ENCODE results near the gene NFATC4.
"Not testable (repeated sequence)": the region's sequence is repeated elsewhere in the genome, so short reads cannot be mapped to it uniquely, and the experiment has no call there.

NFATC4 gene

DNA sequence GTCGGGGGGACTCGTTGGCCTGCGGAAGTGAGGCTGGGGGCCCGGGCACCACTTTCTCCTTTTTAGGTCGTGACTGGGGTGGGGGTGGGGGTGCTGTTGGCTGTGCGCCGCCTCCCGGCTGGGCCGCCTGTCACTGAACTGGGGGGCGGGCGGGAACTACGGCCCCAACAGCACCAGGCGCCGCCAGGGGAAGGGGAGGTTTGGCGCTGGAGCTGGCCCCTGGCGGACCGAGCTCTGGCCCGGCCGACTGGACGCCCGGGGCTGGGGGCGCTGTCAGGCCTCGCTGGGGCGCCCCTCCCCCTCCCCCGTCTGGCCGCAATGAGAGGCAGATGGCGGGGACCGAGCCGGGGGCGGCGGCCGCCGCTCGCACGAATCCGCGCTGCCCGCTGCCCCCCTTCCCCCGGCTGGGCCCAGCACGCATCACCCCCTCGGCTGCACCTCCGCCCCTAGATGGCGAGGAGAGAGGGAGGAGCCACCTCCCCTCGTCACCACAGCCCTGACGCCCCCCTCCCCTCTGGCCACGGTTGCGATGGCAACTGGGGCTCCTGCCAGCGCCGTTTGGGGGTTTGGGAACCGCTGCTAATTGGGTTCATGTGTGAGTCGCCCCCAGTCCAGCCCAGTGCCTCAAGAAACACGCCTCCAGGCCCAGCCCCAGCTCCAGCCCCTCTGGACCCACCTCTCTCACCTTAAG, 723 bp downstream of the NFATC4 start:
- no peak for FAIRE-seq

DNA sequence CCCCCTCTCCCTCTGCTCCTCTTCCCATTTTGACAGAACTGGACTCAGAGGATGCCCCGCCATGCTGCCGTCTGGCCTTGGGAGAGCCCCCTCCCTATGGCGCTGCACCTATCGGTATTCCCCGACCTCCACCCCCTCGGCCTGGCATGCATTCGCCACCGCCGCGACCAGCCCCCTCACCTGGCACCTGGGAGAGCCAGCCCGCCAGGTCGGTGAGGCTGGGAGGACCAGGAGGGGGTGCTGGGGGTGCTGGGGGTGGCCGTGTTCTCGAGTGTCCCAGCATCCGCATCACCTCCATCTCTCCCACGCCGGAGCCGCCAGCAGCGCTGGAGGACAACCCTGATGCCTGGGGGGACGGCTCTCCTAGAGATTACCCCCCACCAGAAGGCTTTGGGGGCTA, 1.5 kb downstream of the NFATC4 start:
- no peak for FAIRE-seq

DNA sequence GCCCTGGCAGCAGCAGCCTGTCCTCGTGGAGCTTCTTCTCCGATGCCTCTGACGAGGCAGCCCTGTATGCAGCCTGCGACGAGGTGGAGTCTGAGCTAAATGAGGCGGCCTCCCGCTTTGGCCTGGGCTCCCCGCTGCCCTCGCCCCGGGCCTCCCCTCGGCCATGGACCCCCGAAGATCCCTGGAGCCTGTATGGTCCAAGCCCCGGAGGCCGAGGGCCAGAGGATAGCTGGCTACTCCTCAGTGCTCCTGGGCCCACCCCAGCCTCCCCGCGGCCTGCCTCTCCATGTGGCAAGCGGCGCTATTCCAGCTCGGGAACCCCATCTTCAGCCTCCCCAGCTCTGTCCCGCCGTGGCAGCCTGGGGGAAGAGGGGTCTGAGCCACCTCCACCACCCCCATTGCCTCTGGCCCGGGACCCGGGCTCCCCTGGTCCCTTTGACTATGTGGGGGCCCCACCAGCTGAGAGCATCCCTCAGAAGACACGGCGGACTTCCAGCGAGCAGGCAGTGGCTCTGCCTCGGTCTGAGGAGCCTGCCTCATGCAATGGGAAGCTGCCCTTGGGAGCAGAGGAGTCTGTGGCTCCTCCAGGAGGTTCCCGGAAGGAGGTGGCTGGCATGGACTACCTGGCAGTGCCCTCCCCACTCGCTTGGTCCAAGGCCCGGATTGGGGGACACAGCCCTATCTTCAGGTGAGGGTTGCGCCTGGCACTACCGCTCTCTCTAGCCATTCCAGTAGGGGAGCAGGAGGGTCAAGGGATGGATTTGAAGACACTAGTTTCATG, 2.1 kb downstream of the NFATC4 start:
- no peak for FAIRE-seq

DNA sequence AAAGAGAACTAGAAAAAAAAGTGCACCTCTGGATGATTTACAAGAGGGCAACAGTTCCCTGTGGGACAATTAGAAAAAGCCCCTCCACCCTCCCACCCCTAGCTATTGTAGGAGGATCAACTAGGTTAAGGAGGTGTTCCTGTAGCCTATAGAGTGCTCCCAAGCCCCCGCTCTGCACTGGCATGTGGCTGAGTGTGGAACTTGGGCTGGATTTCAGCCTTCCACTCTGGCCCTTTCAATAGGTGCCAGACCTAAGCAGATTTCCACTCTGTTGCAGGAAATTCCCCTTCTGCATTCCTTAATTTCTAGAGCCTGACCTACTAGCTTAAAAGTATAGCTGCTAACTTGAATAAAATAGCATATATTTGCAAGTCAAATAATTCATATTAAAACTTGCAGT, 2.8 kb downstream of the NFATC4 start:
- FAIRE-seq = no peak

DNA sequence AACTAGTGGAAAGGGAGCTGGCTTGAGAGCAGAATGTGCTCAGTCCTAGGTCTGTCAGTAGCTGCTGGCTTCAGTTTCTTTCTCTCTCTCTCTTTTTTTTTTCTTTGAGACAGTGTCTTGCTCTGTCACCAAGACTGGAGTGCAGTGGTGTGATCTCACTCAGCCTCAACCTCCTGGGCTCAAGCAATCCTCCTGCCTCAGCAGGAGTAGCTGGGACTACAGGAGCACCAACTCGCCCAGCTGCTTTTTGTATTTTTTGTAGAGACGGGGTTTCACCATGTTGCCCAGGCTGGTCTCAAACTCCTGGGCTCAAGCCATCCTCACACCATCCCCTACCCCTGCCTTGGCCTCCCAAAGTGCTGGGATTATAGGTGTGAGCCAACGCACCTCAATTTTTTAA, 3.6 kb downstream of the NFATC4 start:
- not testable (repeated sequence) for FAIRE-seq

DNA sequence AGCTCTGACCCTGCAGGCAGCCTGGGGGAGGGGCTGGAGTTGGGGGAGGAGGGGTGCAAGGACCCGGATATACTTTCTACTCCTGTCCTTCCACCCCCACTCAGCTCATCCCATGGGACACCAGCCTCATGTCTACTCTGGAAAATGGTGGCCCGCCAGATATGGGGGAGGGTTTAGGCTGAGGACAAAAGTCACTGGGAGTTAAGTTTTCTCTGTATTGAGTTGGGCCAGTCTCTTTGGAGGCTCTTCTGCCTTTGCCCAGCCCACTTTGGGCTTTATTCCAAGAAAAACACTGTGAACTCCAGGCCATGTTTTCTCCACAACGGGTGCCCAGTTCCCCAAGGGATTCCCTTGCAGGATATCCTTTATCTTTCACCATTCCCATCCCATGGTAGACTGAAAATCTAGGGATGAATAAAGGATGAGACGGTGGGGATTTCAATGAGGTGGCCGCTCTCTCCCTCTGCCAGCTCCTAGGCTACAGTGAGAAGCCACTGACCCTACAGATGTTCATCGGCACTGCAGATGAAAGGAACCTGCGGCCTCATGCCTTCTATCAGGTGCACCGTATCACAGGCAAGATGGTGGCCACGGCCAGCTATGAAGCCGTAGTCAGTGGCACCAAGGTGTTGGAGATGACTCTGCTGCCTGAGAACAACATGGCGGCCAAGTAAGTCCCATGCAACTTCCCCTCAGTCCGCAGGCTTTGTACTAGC, 4.9 kb downstream of the NFATC4 start:
- FAIRE-seq = no peak

DNA sequence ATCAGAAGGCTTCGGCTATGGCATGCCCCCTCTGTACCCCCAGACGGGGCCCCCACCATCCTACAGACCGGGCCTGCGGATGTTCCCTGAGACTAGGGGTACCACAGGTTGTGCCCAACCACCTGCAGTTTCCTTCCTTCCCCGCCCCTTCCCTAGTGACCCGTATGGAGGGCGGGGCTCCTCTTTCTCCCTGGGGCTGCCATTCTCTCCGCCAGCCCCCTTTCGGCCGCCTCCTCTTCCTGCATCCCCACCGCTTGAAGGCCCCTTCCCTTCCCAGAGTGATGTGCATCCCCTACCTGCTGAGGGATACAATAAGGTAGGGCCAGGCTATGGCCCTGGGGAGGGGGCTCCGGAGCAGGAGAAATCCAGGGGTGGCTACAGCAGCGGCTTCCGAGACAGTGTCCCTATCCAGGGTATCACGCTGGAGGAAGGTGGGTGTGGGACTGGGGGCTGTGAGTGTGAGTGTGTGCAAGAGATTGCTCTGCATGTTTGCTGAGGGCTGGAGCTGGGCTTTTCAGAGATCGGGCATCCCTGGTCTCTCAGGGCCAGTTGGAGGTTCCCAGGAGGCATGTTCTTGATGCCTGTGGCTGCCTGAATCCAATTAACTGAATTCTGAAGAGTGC, 8.6 kb downstream of the NFATC4 start:
- no peak for FAIRE-seq

DNA sequence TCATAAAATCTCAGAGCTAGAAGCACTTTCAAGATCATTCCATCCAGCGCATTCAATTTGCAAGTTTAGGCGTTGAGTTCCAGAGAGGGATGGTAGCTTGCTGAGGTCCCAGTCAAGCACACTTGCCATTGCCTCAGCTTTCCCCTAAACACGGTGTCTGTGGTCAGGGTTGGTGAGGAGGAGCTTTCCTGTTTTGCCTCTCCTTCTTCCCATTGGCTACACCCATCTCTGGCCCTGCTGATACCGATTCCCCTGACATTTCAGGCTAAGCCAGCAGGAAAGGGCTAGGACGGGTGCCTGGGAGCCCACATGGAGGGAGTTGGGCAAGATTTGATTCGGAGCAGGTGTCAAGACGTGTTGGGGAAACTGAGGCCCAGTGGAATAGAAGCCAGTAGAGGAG, 9.1 kb downstream of the NFATC4 start:
- FAIRE-seq = no peak

DNA sequence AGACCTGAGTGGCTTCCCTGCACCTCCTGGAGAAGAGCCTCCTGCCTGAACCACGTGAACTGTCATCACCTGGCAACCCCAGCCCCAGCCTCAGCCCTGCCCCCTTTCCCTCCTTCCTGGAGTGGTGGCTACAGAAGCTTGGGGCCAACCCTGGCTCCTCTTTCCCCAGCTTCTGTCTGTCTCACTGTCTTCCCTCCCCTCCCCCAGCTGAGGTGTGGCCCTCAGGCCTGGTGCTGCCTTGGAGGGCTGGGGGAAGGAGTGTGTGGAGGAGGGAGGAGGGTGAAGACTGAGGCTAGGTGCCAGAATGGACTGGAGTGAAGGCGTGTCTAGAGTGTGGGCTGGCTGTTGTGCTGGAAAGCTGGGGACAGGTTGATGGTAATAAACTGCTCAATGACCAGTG, 9.7 kb downstream of the NFATC4 start:
- FAIRE-seq = no peak

DNA sequence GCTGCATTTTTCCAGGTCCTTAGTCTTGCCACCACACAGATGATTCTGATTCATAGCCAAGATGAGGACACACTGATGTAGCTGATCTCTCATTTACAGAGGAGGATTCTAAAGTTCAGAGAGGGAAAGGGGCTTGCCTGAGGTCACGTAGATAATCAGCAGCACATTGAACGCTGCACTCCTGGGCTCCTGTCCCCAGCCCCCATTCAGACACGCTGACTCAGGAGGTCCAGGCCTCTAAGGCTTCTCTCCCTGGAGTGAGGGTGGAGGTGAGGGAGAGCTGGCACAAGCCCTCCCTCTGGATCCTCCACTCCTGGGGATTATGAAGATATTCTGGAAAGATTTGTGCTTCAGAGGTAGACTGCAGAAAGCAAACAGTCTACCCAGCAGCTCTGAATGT, 10.3 kb downstream of the NFATC4 start:
- FAIRE-seq = no peak

DNA sequence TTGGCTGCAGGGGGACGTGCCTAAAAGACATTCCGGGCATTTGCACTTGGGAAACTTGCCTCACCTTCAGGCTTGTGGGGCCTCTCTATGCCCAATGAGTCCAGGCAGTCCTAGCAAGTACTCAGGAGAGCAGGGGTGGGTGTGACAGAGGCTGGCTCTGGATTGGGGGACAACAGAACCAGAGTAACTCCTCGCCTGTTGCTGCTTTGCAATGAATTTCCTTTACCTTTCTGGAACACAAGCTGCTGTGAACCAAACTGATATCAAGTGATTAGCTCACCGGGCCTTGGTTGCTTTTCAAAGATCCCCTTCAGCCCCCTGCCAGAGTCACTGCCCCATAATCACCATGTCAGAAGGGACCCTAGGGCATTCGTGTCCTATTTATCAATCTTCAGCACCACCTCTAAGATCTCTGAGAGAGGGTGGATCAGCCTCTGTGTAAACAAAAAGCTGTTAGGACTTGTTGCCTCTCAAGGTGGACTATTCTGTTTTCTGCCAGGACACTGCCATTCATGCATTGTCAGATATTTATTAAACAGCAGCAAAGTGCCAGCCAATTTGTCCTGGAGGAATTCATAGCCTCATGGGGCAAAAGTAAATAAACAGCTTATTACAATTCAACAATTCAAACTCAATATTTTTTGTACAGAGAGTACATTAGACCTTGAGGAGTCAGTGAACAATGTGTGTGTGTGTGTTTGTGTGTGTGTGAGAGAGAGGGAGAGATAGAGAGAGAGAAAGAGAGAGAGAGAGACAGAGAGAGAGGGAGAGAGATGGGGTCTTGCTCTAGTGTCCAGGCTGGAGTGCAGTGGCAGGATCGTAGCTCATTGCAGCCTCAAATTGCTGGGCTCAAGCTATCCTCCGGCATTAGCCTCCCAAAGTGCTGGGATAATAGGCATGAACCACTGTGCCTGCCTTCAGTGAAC, 11.3 kb downstream of the NFATC4 start:
- FAIRE-seq = no peak

DNA sequence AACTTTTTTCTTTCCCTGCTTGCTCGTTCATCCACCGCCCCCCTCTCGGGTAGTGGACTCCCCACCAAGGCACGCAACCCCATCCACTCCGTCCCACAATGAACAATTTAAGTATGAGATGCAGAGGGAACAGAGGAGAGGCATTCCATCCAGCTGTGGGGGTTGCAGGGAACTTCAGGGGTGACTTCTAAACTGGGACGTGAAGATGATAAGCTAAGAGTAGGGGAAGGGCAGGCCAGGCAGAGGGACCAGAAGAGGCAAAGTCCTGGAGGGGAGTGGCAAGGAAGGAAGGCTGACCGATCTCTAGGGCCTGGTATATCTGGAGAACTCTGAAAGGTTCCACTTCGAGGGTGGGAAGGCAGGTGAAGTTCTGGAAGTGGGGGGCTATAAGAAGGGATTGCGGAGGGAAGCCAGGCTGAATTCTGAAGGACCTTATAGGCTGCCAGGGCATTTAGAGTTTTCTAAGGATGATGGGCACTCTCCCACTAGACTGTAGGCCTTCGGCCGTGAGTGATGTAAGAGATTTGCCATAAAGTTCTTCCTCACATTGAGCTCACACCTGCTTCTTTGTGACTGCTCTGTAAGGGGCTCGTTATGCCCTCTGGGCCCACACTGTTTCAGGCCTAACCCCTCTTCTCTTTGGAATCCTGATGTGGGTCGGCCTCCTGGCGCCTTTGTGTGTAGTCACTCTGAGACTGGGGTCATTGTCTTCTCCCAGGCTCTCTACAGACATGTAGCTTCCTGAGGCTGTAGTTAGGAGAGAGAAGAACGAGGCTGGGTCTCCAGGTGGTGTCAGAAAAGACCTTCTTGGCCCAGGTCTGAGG, 12.1 kb downstream of the NFATC4 start:
- no peak for FAIRE-seq

DNA sequence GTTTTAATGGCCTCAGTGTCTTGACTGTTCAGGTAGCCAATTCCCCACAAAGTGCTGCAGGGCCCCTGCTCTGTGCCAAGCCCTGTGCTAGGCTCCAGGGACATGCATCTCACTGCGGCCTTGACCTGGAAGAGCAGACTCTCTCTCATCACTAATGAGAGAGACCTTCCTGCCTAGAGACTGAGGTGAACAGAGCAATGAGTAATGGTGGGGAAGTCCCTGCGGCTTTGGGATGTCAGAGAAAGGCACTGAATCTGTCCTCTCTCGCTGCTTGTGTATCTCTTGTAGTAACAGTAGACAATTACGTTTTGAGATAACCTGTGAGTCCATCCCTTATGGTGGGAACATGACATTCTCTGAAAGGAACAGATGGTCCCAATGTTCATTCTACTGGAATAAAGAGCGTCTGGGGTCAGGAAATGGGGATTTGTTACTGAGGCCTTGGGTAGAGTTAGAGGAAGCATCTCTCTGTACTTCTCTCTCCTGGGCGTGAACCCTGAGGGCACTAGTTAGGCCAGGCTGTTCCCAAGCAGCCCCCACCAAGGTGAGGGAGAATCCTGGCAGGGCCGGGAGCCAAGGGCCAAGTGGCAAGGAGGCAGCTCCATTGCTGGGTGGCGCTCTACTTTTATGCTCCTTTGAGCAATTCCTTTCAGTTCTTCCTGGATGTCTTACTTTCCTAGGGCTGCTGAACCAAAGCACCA, 13.5 kb downstream of the NFATC4 start:
- no peak for FAIRE-seq

DNA sequence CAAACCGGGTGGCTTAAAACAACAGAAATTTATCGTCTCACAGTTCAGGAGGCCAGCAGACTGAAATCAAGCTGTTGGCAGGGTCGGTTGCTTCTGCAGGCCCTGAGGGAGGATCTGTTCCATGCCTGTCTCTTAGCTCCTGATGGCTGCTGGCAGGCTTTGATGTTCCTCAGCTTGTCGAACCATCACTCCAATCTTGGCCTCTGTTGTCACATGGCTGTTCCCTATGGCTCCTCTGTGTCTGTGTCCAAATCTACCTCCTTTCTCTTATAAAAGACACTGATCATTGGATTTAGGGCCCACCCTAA, 14.0 kb downstream of the NFATC4 start:
- no peak for FAIRE-seq

DNA sequence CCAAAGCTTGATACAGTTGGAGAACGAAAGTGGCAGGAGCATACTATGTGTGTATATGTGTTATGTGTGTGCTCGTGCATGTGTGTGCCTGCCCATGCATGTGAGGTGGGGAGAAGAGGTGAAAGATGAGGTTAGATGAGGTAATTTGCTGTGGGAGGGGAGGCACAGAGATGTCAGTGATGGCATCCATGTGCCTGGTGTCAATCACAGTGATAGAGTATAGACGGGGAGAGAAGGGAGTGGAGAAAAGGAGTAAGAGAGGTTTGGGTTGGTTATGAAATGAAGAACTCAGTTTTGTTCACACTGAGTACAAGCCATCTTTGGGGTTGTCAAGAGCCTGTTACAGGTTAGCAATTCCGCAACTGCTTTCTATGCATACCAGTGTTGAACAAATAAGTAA, 16.2 kb downstream of the NFATC4 start:
- no peak for FAIRE-seq

DNA sequence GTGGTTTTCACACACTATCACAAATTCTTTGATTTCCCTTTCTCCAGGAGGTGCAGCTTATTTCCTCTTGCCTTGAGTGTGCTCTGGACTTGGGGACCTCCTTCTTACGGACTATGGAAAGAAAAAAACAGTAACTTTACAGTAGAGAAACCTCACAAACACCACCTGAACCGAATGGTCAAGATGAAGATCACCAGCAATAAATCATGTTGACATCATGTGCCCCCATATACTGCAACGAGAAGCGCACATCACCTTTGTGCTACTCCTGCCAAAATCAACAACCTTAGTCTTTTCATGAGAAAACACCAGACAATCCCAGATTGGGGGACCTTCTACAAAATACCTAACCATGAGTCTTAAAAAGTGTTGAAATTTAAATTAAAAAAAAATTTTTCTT, 17.5 kb downstream of the NFATC4 start:
- no peak for FAIRE-seq

DNA sequence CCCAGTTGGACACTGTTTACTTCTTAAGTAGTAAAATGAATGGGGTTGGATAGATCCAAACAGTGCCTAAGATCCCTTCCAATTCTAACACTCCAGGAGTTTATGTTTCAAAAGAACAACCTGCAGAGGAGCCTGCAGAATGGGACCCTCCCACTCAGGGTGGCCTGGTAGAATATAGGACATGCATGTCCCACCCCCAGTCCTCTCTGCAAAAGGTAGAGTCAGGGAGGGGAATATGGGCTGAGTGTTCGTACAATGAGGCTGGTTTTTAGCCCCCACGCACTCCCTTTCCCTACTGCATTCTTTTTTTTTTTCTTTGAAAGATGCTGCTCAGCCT, 19.0 kb downstream of the NFATC4 start:
- no peak for FAIRE-seq

DNA sequence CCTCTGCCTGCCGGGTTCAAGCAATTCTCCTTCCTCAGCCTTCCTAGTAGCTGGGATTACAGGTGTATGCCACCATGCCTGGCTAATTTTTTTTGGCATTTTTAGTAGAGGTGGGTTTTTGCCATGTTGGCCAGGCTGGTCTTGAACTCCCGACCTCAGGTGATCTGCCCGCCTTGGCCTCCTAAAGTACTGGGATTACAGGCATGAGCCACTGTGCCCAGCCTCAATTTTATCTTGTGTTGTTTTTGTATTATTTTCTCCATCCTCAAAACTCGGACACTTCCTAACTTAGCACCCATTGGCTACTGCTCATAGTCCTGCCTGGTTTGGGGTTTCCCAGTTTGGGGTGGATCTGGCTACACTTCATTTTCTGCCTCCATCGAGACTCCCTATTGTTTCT, 19.6 kb downstream of the NFATC4 start:
- not testable (repeated sequence) for FAIRE-seq

DNA sequence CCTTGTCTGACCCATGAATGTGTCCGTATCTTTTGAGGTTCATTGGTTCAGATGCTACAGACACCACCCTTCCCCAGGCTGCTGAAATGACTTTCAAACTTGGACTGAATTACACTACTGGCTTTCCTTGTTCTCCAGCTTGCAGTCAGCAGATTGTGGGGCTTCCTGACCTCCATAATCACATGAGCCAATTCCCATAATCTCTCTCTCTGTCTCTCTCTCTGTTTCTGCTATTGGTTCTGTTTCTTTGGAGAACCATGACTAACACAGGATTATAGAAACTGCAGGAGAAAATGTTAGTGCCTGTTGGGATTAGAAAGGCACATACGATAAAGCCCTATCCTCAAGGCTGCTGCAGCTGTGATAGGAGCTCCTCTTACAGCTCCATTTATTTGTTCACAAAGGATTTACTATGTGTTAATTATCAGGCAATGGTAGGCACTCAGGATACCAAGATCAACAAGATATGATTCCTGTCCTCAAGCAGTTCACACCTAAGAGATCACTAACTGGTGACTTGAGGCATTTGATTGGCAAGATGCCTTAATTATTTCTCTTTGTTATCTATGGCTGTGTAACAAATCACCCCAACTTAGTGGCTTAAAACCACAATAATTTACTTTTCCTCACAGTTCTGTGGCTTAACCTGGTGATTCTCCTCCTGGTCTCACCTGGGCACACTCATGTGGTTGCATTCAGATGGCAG, 20.6 kb downstream of the NFATC4 start:
- no peak for FAIRE-seq

DNA sequence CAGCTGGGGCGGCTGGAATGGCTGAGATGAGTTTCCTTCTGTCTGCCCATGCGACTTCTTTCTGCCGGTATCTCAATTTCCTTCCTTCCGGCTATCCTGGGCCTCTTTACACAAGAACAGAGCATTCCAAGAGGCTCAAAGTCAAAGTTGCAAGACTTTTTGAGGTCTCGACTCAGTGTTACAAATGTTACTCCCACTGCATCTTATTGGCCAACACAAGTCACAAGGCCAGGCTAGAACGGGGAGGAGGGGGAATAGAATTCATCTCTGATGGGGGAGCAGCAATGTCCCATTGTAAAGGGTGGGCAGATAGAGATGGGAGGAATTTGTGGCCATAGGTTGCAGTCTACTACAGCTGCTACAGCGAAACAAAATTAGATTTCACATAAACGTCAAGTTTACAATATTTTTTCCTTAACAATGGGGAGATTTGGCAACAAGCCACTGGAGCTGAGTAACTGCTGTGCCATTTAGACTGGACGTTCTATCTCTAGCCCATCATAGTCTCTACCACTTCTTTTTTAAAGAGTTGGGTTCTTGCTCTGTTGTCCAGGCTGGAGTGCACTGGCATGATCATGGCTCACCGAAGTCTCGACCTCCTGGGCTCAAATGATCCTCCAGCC, 21.4 kb downstream of the NFATC4 start:
- no peak for FAIRE-seq
